ENCODE data around the gene SAPCD1. TPM values are rescaled to one million over a fixed set of nuclear protein-coding genes. Genes with fewer than 3 reads are reported as not detected.

SAPCD1 gene
- total RNA-seq, 4 donors from 2014 or later: 2.0 to 8.3 TPM; not detected in 2

- no peak for TF ChIP-seq CTCF (IDR thresholded peaks at IDR 0.05; ENCODE audit: low read depth)
Measured at GRCh38 chr6:31792090-31792374, 29.6 kb downstream of the SAPCD1 start.

GRCh38 chr6:31792761-31793171, 30.3 kb downstream of the SAPCD1 start:
- no peak for TF ChIP-seq CTCF (IDR thresholded peaks at IDR 0.05; ENCODE audit: low read depth)

GRCh38 chr6:31794294-31794865, 31.9 kb downstream of the SAPCD1 start:
- no peak for TF ChIP-seq CTCF (IDR thresholded peaks at IDR 0.05; ENCODE audit: low read depth)

- no peak for TF ChIP-seq CTCF (IDR thresholded peaks at IDR 0.05; ENCODE audit: low read depth)
Measured at GRCh38 chr6:31794866-31795615, 32.6 kb downstream of the SAPCD1 start.

- no peak for TF ChIP-seq CTCF (IDR thresholded peaks at IDR 0.05; ENCODE audit: low read depth)
Measured at GRCh38 chr6:31795616-31796298, 33.3 kb downstream of the SAPCD1 start, which contains the start of gene VARS1. Gene VARS1 (minus strand): TSS chr6:31795752. CDS start chr6:31795217, 535 bp downstream.

- no peak for TF ChIP-seq CTCF (IDR thresholded peaks at IDR 0.05; ENCODE audit: low read depth)
Measured at GRCh38 chr6:31796993-31797385, 34.5 kb downstream of the SAPCD1 start.

GRCh38 chr6:31797588-31797987, 35.1 kb downstream of the SAPCD1 start:
- no peak for TF ChIP-seq CTCF (IDR thresholded peaks at IDR 0.05; ENCODE audit: low read depth)

Measured in subcutaneous adipose tissue (tissue), 4 donors.